Measurements from ENCODE around the gene GALNT1. TPM values are rescaled to one million over a fixed set of nuclear protein-coding genes. Genes with fewer than 3 reads are reported as not detected.

The GALNT1 gene
- polyA plus RNA-seq, 2 of the 4 experiments (the other 2 are of a cell fraction): 97.4 to 113 TPM

DNA sequence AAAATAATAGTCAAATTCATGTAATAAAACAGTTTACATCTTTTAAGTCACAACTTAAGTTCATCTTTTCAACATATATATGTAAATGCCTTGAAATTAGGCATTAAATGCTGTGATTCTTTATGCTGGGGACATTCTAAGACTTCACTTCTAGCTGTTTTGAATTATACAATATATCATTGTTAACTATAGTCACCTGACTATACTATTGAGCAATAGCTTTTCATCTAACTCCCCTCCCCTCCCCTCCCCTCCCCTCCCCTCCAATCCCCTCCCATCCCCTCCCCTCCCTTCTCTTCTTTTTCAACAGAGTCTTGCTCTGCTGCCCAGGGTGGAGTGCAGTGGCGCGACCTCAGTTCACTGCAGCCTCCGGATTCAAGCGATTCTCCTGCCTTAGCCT lies 16.2 kb downstream of the GALNT1 start (continued):
- no peak for TF ChIP-seq CHD2 (IDR thresholded peaks at IDR 0.05; ENCODE audit: low read length, partially characterized antibody)

DNA sequence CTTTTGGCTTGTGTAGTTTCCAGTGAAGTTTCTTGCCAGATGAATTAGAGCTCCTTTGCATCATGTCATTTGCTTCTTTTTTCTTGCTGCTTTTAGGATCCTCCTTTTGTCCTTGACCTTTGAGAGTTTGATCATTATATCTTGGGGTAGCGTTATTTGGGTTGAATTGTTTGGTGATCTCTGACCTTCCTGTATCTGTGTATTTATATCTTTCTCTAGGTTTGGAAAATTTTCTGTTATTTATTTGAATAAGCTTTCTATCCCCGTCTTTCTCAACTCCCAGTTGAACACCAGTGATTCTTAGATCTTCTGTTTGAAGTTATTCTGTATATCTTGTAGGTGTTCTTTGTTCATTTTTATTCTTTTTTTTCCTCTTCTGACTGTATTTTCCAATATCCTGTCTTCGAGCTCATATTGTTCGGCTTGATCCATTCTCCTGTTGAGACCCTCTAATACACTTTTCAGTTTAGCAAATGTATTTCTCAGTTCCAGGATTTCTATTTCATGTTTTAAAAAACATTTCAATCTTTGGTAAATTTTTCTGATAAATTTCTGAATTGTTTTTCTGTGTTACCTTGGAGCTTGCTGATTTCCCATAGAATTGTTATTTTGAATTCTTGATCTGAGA lies 20.8 kb downstream of the GALNT1 start:
- ChIA-PET POLR2A (no interaction called here), CTCF (interaction anchor here (1.1 kb wide), 1 partner anchor 10 kb away, joined by 3 read pairs; no protein-coding TSS in a partner anchor)
- peaks cover 11% of the 10 kb centered on the region for H3K4me1 ChIP-seq
- ATAC-seq (no peak), FAIRE-seq (no peak), DNase-seq (ENCODE audit: low read depth in 1 of 2, low spot score in 1 of 2) (no peak)
- H3K4me3 ChIP-seq: no peak overlapping the region
- H3K4me2 ChIP-seq: no peak overlapping the region
- H3K9me3 ChIP-seq: peaks cover 16% of the 10 kb centered on the region; the same call in 2 of the 3 replicates
- TF ChIP-seq ESRRA (IDR thresholded peaks at IDR 0.05; ENCODE audit: borderline replicate concordance, low read length): no peak
- no peak for TF ChIP-seq SREBF2 (IDR thresholded peaks at IDR 0.05)
- TF ChIP-seq MYC (IDR thresholded peaks at IDR 0.05; ENCODE audit: borderline replicate concordance, low read length): no peak
- no peak for TF ChIP-seq SMC3 (IDR thresholded peaks at IDR 0.05)
- TF ChIP-seq, protein P1, sequence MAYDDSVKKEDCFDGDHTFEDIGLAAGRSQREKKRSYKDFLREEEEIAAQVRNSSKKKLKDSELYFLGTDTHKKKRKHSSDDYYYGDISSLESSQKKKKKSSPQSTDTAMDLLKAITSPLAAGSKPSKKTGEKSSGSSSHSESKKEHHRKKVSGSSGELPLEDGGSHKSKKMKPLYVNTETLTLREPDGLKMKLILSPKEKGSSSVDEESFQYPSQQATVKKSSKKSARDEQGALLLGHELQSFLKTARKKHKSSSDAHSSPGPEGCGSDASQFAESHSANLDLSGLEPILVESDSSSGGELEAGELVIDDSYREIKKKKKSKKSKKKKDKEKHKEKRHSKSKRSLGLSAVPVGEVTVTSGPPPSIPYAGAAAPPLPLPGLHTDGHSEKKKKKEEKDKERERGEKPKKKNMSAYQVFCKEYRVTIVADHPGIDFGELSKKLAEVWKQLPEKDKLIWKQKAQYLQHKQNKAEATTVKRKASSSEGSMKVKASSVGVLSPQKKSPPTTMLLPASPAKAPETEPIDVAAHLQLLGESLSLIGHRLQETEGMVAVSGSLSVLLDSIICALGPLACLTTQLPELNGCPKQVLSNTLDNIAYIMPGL (CRISPR knock-in tag; IDR thresholded peaks at IDR 0.05; ENCODE audit: borderline replicate concordance): no peak
- TF ChIP-seq, protein P2, sequence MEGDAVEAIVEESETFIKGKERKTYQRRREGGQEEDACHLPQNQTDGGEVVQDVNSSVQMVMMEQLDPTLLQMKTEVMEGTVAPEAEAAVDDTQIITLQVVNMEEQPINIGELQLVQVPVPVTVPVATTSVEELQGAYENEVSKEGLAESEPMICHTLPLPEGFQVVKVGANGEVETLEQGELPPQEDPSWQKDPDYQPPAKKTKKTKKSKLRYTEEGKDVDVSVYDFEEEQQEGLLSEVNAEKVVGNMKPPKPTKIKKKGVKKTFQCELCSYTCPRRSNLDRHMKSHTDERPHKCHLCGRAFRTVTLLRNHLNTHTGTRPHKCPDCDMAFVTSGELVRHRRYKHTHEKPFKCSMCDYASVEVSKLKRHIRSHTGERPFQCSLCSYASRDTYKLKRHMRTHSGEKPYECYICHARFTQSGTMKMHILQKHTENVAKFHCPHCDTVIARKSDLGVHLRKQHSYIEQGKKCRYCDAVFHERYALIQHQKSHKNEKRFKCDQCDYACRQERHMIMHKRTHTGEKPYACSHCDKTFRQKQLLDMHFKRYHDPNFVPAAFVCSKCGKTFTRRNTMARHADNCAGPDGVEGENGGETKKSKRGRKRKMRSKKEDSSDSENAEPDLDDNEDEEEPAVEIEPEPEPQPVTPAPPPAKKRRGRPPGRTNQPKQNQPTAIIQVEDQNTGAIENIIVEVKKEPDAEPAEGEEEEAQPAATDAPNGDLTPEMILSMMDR (IDR thresholded peaks at IDR 0.05): no peak
- TF ChIP-seq RCOR1 (IDR thresholded peaks at IDR 0.05; ENCODE audit: low read depth, low read length): no peak
- no peak for TF ChIP-seq RNF2 (IDR thresholded peaks at IDR 0.05; ENCODE audit: borderline replicate concordance, low read depth)
- no peak for TF ChIP-seq RFX5 (IDR thresholded peaks at IDR 0.05)
- TF ChIP-seq POLR2AphosphoS2 (conservative IDR thresholded peaks at IDR 0.05; ENCODE audit: low read length): no peak
- TF ChIP-seq KDM1A (IDR thresholded peaks at IDR 0.05; ENCODE audit: low read depth): no peak
- no peak for TF ChIP-seq HOXB13 (CRISPR knock-in tag; IDR thresholded peaks at IDR 0.05; ENCODE audit: low read depth)
- TF ChIP-seq, protein P3, sequence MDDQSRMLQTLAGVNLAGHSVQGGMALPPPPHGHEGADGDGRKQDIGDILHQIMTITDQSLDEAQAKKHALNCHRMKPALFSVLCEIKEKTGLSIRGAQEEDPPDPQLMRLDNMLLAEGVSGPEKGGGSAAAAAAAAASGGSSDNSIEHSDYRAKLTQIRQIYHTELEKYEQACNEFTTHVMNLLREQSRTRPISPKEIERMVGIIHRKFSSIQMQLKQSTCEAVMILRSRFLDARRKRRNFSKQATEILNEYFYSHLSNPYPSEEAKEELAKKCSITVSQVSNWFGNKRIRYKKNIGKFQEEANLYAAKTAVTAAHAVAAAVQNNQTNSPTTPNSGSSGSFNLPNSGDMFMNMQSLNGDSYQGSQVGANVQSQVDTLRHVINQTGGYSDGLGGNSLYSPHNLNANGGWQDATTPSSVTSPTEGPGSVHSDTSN (IDR thresholded peaks at IDR 0.05): no peak
- no peak for TF ChIP-seq JUNB (IDR thresholded peaks at IDR 0.05)
- no peak for TF ChIP-seq JUN (IDR thresholded peaks at IDR 0.05)
- no peak for TF ChIP-seq HEYL (CRISPR knock-in tag; IDR thresholded peaks at IDR 0.05)
- TF ChIP-seq, protein P4, sequence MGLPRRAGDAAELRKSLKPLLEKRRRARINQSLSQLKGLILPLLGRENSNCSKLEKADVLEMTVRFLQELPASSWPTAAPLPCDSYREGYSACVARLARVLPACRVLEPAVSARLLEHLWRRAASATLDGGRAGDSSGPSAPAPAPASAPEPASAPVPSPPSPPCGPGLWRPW (IDR thresholded peaks at IDR 0.05): no peak
- TF ChIP-seq HOXB5 (CRISPR knock-in tag; IDR thresholded peaks at IDR 0.05): no peak
- TF ChIP-seq CHD2 (IDR thresholded peaks at IDR 0.05; ENCODE audit: low read length, partially characterized antibody): no peak
- no peak for TF ChIP-seq CEBPB (IDR thresholded peaks at IDR 0.05)
- 91% methylated on average over 4 of the region's 4 CpGs for WGBS (ENCODE audit: missing lambda C conversion rate)
- no peak overlapping the region for H3K27ac ChIP-seq

DNA sequence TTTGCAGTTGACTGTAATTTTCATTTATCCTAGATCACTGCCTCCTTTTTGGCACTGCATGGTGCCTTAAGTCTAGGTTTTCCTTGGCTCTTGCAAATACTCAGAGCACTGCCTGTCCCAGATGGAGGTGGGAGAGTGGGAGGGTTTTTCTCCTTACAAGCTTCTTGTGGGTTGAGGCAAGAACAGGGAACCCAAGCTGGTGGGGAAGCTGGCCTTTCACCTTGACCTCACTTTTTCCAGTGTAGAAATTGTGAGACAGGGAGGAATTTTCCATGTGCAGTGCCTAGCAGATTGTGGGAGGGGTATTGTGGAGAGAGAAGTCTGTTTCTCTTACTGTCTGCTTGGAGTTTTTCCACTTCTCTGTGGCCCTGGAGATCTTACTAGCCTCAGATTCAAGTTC lies 21.5 kb downstream of the GALNT1 start:
- no peak for ATAC-seq
- POLR2A ChIA-PET: no interaction called here
- TF ChIP-seq POLR2A (IDR thresholded peaks at IDR 0.05; ENCODE audit: low read length): no peak
- TF ChIP-seq, protein P5, sequence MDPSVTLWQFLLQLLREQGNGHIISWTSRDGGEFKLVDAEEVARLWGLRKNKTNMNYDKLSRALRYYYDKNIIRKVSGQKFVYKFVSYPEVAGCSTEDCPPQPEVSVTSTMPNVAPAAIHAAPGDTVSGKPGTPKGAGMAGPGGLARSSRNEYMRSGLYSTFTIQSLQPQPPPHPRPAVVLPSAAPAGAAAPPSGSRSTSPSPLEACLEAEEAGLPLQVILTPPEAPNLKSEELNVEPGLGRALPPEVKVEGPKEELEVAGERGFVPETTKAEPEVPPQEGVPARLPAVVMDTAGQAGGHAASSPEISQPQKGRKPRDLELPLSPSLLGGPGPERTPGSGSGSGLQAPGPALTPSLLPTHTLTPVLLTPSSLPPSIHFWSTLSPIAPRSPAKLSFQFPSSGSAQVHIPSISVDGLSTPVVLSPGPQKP (IDR thresholded peaks at IDR 0.05; ENCODE audit: low read depth, low read length): no peak
- no peak for TF ChIP-seq BHLHE40 (IDR thresholded peaks at IDR 0.05; ENCODE audit: low read depth, low read length)
- no peak for TF ChIP-seq NPAS2 (CRISPR knock-in tag; IDR thresholded peaks at IDR 0.05; ENCODE audit: borderline replicate concordance)
- TF ChIP-seq PHF8 (IDR thresholded peaks at IDR 0.05; ENCODE audit: borderline replicate concordance, low read depth): no peak
- no peak for TF ChIP-seq FOXS1 (CRISPR knock-in tag; IDR thresholded peaks at IDR 0.05)
- no peak for TF ChIP-seq HOXB5 (CRISPR knock-in tag; IDR thresholded peaks at IDR 0.05)
- TF ChIP-seq CBX8 (IDR thresholded peaks at IDR 0.05): no peak
- TF ChIP-seq RCOR1 (IDR thresholded peaks at IDR 0.05; ENCODE audit: low read depth, low read length): no peak
- TF ChIP-seq ZNF302 (CRISPR knock-in tag; IDR thresholded peaks at IDR 0.05): no peak
- TF ChIP-seq ZFP36 (IDR thresholded peaks at IDR 0.05; ENCODE audit: borderline replicate concordance, partially characterized antibody): no peak
- no peak for TF ChIP-seq TFCP2L1 (CRISPR knock-in tag; IDR thresholded peaks at IDR 0.05)
- TF ChIP-seq RARB (CRISPR knock-in tag; IDR thresholded peaks at IDR 0.05): no peak
- TF ChIP-seq MAZ (IDR thresholded peaks at IDR 0.05; ENCODE audit: borderline replicate concordance, low read depth, low read length): no peak
- TF ChIP-seq RFX5 (IDR thresholded peaks at IDR 0.05): no peak
- TF ChIP-seq JUNB (IDR thresholded peaks at IDR 0.05): no peak

More for the DNA sequence above, 21.5 kb downstream of the GALNT1 start:
- DNase-seq (ENCODE audit: low read depth in 1 of 2, low spot score in 1 of 2) (no peak), FAIRE-seq (no peak)
- H3K9me3 ChIP-seq: peaks cover 16% of the 10 kb centered on the region; the same call in 2 of the 3 replicates
- H3K4me2 ChIP-seq: no peak overlapping the region
- CTCF ChIA-PET: interaction anchor here (1.1 kb wide), 1 partner anchor 10 kb away, joined by 3 read pairs; no protein-coding TSS in a partner anchor
- H3K27ac ChIP-seq: no peak overlapping the region
- H3K4me3 ChIP-seq: no peak overlapping the region
- peaks cover 15% of the 10 kb centered on the region for H3K4me1 ChIP-seq
